ES-I3 (cell line): ENCODE data around the gene PRDM12.
"Not testable (repeated sequence)": the region's sequence is repeated elsewhere in the genome, so short reads cannot be mapped to it uniquely, and the experiment has no call there.

Source experiments
- H3K36me3 ChIP-seq: 2 replicates; pipeline ENCODE4 v1.6.1; 2013; ENCODE audit warnings: mild to moderate bottlenecking, low read length, control low read depth, moderate library complexity; ENCODE audit not compliant: insufficient read depth
- H3K4me1 ChIP-seq: 2 replicates; pipeline ENCODE4 v1.6.1; 2013; ENCODE audit warnings: mild to moderate bottlenecking, control low read depth, low read length; ENCODE audit not compliant: insufficient read depth
- H3K9ac ChIP-seq: 2 replicates; pipeline ENCODE4 v1.6.1; 2013; ENCODE audit warnings: low read depth, mild to moderate bottlenecking, low read length, moderate library complexity
- H3K9me3 ChIP-seq: 2 replicates; pipeline ENCODE4 v1.6.1; 2013; ENCODE audit warnings: mild to moderate bottlenecking, low read length, moderate library complexity; ENCODE audit not compliant: control insufficient read depth, insufficient read depth

The PRDM12 gene

DNA sequence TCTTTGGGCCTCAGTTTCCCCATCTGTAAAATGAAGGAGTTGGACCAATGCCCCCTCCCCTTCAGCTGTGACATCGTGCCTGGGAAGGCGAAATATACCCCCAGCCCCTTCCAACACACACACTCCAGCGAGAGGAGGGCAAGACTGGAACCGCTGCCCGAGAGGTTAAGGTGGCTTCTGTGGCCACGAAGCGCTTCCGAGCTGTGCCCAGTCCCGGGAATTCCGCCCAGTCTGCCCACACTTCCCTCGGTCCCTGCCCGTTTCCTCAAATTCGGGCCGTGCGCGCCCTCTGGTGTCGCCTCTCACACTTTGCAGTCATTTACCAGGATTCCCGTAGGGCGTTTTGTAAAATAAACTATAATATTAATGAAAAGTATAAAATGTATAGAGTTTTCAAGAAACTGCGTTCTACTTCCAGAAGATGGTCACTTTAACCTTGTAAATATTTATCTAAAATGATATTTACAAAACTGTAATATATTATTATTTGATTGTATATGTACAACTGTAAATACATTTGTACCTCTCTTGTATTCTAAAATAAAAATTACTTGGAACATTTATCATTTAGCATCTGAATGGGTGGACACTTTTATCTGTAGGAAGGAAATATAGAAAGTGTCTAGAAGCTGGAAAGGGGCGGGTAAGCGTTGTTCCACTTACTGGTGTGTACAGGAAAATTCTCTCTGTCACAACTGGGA lies 18.2 kb downstream of the PRDM12 start:
- Histone ChIP-seq H3K36me3 (no peaks in the 10 kb centered on the region), H3K9ac (peak overlapping the region; percentile 73; the same call in 1 of the 2 replicates), H3K9me3 (no peaks in the 10 kb centered on the region; the same call in 1 of the 2 replicates), H3K4me1 (peaks cover 3% of the 10 kb centered on the region; the same call in 1 of the 2 replicates)

DNA sequence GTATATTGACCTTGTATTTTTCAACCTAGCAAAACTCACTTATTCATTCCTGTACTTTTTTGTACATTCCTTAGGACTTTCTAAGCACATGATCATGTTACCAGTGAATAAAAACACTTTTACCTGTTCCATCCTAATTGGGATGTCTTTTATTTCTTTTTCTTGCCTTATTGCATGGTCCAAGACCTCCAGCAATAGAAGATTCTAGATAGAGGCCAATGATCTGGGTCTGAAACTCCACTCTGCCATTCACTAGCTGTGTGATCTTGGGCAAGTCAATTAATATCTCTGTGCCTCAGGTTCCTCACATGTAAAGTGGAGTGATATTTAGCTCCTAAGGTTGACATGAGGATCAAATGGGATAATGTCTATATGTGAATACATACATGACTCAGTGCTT lies 20.7 kb downstream of the PRDM12 start:
- Histone ChIP-seq H3K4me1 (peaks cover 6% of the 10 kb centered on the region; the same call in 1 of the 2 replicates), H3K36me3 (no peaks in the 10 kb centered on the region), H3K9ac (no peak overlapping the region), H3K9me3 (no peaks in the 10 kb centered on the region; the same call in 1 of the 2 replicates)

DNA sequence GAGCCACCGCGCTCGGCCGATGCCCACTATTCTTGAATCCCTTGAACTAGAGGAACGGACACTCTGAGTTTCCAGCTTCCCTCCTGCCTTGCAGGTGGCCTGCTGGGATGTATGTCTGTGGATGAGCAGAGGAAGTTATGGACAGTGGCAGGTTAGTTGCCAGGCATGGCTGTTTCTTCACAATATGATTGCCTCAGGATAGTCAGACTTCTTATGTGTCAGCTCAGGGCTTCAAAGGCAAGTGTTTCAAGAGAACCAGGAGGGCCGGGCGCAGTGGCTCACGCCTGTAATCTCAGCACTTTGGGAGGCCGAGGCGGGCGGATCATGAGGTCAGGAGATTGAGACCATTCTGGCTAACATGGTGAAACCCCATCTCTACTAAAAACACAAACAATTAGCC lies 21.6 kb downstream of the PRDM12 start:
- not testable (repeated sequence) for H3K9me3 ChIP-seq, H3K4me1 ChIP-seq, H3K9ac ChIP-seq, H3K36me3 ChIP-seq

DNA sequence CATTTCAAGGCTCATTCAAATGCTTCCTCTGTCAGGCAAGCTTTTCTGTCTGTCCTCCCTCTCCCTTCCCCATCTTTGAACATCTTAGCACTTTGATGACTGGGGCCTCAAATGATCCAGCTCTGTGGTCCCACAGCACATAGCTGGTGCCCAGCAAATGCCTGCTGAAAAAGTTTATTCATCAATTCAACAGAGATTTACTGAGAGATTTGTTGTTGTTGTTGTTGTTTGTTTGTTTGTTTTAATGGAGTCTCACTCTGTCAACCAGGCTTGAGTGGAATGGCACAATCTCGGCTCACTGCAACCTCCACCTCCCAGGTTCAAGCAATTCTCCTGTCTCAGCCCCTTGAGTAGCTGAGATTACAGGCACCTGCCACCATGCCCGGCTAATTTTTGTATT lies 23.2 kb downstream of the PRDM12 start:
- no peak overlapping the region for H3K9ac ChIP-seq
- H3K4me1 ChIP-seq = 0 out of 2 replicates have a peak, but pooled peaks cover 4% of the 10 kb centered on the region
- H3K9me3 ChIP-seq = no peaks in the 10 kb centered on the region; the same call in 1 of the 2 replicates

DNA sequence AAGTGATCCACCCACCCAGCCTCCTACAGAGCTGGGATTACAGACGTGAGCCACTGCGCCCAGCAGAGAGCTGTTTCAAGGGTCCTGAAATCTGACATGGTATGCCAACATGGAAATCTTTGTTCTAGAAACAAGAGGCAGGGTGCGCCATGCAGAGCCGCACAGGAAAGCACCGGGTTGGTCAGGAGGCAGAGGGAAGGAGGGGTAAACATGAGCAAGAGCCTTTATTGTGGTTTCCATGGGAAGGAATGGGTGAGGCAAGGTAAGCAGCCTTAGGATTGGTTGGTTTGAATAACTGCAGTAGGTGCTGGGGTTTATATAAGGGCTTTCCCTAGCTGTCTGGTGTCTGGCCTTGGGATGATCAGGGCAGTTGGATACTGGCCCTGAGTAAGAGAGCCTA lies 23.7 kb downstream of the PRDM12 start:
- 0 out of 2 replicates have a peak, but pooled peaks cover 4% of the 10 kb centered on the region for H3K4me1 ChIP-seq
- H3K9ac ChIP-seq = no peak overlapping the region
- no peaks in the 10 kb centered on the region for H3K36me3 ChIP-seq
- H3K9me3 ChIP-seq = no peaks in the 10 kb centered on the region; the same call in 1 of the 2 replicates

More for the DNA sequence above, 23.2 kb downstream of the PRDM12 start:
- no peaks in the 10 kb centered on the region for H3K36me3 ChIP-seq

DNA sequence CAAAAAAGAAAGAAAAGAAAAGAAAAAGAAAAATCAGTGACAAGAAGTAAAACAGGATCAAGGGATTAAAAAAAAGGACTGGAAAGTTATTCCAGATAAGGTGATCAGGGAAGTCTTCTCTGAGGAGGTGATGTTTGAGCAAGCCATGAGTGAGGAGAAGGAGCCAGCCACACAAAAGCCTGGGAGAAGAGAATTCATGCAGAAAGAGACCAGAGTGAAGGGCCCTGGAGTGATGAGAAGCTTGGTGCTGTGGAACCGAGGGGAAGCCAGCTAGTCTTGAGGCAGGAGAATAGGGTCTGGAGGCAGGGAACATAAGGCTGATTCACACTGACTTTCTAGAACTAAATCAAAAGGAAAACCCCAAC lies 25.2 kb downstream of the PRDM12 start:
- H3K4me1 ChIP-seq = 0 out of 2 replicates have a peak, but pooled peaks cover 4% of the 10 kb centered on the region
- H3K9me3 ChIP-seq = no peaks in the 10 kb centered on the region; the same call in 1 of the 2 replicates
- H3K36me3 ChIP-seq = no peaks in the 10 kb centered on the region
- H3K9ac ChIP-seq = no peak overlapping the region

DNA sequence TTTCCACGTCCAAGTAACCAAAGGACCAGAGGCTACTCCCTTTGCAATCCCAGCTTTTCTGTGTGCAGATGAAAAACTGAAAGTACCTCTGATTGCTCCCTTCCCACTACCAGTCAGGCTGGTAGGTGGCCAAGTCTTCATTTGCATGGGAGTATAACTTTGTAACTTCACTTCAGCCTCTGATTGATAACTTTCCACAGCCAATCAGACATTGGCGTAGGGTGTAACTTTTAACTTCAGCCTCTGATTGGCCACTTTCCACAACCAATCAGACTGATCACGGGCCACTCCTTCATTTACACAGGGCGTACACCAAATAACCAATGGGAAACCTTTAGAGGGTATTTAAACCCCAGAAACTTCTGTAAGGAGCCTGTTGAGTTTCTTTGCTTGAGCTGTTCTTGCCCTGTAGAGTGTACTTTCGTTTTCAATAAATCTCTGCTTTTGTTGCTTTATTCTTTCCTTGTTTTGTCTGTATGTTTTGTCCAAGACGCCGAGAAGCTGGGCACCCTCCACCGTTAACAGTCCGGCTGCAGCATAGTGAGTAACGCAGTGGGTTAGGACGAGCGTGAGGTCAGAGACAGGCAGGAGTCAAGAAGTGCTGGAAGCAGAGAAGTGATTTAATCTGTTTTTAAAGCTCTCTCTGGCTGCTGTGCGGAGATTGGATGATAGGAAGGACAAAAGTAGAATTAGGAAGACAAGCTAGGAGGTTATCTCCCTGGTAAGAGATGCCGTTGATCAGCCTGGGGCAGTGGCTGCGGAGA lies 25.7 kb downstream of the PRDM12 start:
- Histone ChIP-seq H3K9ac (peak overlapping the region; percentile 43; the same call in 1 of the 2 replicates), H3K36me3 (no peaks in the 10 kb centered on the region), H3K9me3 (no peaks in the 10 kb centered on the region), H3K4me1 (0 out of 2 replicates have a peak, but pooled peaks cover 4% of the 10 kb centered on the region)

DNA sequence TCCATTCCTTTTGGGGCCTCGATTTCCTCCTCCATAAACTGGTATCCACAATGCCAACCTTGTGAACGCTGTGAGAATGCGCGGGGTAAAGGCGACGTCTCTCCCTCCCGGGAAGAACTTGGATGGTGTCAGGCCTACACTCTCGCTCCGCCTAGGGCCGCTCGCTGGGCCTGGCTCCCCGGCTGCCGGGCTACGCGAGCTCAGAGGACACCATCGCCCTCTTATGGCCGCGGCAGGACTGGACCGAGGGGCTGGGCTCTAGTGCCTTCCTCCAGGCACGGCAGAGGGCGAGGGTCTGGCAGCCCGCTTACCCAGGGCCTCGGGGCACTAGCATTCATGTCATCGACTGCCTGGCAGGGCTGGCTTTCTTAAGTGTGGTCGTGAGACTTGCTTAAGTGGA lies 27.9 kb downstream of the PRDM12 start:
- Histone ChIP-seq H3K9me3 (no peaks in the 10 kb centered on the region), H3K4me1 (0 out of 2 replicates have a peak, but pooled peaks cover 4% of the 10 kb centered on the region), H3K36me3 (peaks cover 2% of the 10 kb centered on the region; the same call in 1 of the 2 replicates), H3K9ac (peak overlapping the region; percentile 67; the same call in 1 of the 2 replicates)

DNA sequence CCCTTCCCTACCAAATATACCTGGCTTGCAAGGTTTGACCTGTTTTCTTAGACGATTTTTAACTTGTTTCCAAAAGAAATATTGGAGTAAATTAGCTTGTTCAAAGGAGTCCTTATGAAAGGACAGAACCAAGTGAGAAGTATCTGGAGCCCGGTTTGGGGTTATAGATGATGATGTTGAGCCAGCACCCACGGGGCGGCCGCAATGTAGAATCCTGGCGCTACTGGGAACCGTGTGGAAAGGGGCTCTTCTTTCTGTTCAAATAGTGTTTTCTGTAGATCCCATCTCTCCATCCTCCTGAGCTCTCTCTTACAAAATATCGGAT lies 28.7 kb downstream of the PRDM12 start:
- Histone ChIP-seq H3K36me3 (peaks cover 6% of the 10 kb centered on the region), H3K4me1 (0 out of 2 replicates have a peak, but pooled peaks cover 4% of the 10 kb centered on the region), H3K9ac (peak overlapping the region; percentile 67; the same call in 1 of the 2 replicates), H3K9me3 (no peaks in the 10 kb centered on the region)

DNA sequence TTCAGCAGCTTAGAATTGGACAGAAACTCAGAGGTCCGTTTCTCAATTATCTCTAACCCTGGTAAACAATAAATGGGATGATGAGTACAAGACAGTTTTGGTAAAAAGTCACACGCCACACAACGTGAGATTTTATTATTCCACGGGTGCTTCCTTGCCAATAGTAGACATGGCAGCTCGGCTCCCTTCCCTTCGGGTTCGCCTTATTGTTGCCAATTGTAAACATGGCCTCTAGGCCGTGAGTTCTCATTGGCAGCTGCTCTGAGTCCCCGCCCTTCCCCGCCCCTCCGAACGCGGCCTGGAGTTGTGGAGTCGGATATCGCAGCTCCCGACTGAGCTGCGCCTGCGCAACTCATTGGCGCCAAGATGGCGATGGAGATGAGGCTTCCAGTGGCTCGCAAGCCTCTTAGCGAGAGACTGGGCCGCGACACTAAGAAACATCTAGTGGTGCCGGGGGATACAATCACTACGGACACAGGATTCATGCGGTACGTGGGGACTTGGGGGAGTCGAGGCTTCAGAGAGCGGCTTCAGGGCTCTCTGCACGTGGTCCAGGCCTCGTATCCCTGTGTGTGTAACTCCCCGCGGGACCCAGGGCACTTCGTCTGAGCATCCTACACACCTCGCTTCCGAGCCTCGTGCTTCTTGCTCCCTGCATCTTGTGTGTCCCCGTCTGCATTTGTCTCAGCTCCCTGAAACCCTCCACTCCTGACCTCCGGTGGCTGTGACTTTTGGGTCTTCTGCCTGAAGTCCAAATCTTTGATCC lies 29.2 kb downstream of the PRDM12 start, which contains the start of gene EXOSC2:
Gene EXOSC2 (plus strand): TSS at position 355 of the 766 bp plus-strand sequence. CDS start 12 bp downstream, at position 367.
- Histone ChIP-seq H3K9ac (peak within 1 kb of the TSS; percentile 74), H3K4me1 (0 out of 2 replicates have a peak, but pooled peaks cover 4% of the 10 kb centered on the region), H3K36me3 (peaks cover 12% of the 10 kb centered on the region), H3K9me3 (no peaks in the 10 kb centered on the region)

DNA sequence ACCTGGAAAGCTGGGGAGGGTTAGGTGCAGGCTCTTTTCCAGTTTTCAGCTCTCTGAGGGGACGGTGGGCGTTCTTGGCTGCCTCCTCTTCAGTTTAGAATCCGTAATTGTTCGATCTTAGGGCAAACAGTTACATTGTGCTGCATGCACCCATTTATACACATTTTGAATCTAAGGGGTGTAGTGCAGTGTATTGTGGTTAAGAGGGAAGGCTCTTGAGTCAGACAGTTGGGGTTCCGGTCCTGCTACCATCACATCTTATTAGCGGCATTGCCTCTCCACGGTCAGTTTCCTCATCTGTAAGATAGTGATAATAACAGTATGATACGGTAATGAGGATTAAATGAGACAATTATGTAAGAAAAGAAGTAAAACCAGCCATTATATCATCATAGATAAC lies 29.8 kb downstream of the PRDM12 start:
- peaks cover 18% of the 10 kb centered on the region for H3K36me3 ChIP-seq
- H3K4me1 ChIP-seq = 0 out of 2 replicates have a peak, but pooled peaks cover 4% of the 10 kb centered on the region
- no peaks in the 10 kb centered on the region for H3K9me3 ChIP-seq
- peak overlapping the region; percentile 74 for H3K9ac ChIP-seq

DNA sequence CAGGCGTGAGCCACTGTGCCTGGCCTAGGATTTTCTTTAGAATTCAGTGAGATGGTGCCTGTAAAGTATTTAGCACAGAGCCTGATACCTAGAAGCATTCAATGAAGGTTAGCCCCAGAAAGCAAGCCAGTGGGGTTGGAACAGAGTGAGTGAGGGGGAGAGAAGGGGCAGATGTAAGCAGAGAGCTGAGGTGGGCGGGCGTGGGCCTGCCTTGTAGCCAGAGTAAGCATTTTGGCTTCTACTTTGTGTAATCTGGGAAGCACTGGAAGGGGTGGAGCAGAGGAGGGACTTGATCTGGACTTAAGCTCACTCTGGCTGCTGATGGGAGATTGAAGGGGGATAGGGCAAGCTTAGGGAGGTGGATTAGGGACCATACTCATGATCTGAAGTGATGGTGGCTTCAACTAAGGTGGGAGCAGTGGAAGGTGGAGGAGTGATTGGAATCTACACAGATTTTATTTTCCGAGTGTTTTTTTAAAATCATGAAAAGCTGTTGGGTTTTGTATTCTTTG lies 31.8 kb downstream of the PRDM12 start:
- H3K36me3 ChIP-seq = peaks cover 20% of the 10 kb centered on the region
- H3K9ac ChIP-seq = no peak overlapping the region
- H3K4me1 ChIP-seq = 0 out of 2 replicates have a peak, but pooled peaks cover under 1% of the 10 kb centered on the region
- H3K9me3 ChIP-seq = no peaks in the 10 kb centered on the region

DNA sequence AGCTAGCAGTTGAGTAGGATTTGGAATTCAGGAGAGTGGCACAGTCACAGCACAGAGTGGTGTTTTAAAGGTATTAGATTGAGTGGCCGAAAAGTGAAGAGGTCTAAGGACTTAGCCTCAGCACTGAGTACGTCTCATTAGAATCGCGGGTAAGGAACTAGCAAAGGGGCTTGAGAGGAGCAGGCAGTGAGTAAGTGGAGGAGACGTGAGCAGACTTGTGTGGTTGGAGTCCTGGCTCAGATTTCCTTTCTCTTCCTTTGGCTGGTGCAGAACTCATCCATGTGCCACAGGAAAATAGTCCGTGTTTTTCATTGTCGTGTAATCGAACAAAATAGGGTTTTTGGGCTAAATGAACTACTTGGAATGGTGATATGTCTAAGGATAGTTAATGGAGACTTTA lies 32.6 kb downstream of the PRDM12 start:
- Histone ChIP-seq H3K4me1 (0 out of 2 replicates have a peak, but pooled peaks cover 6% of the 10 kb centered on the region), H3K36me3 (peaks cover 27% of the 10 kb centered on the region), H3K9me3 (no peaks in the 10 kb centered on the region), H3K9ac (no peak overlapping the region)

DNA sequence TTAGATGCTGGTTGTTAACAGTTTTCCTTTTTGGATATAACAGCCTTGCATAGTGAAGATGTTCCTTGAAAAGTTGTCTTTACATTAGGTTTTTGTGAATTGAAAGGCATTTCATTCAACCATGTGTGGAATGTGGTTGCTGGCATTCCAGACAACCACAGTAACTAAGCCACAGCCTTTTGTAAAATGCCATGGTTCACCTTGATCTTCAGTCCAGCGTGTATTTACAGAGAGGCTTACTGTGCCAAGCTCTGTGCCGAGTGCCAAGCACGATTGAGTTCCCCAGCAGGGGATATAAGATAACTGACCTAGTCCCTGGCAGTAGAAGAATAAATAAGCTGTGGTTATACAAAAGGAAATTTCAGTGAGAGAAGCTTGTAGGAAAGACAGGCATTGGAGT lies 34.1 kb downstream of the PRDM12 start:
- Histone ChIP-seq H3K9me3 (no peaks in the 10 kb centered on the region), H3K4me1 (0 out of 2 replicates have a peak, but pooled peaks cover 6% of the 10 kb centered on the region), H3K9ac (no peak overlapping the region), H3K36me3 (peaks cover 40% of the 10 kb centered on the region)
